SK-N-SH treated with all-trans-retinoic acid at 6 μM for 48 hours (cell line): Measurements from ENCODE around the gene TMTC2.

Source experiments
- ARNTL ChIP-seq: fragments of 450-650 bp; formaldehyde crosslinking; IDR thresholded peaks from 2 replicates; pipeline ENCODE4 v1.5.0; 2020; ENCODE audit warnings: low read depth, mild to moderate bottlenecking, moderate library complexity, borderline replicate concordance
- TOX ChIP-seq: fragments of 250-450 bp; sonication (Bioruptor Pico); IDR thresholded peaks from 2 replicates; pipeline ENCODE4 v1.8.0; 2021; ENCODE audit warnings: mild to moderate bottlenecking, moderate library complexity, borderline replicate concordance
- TF ChIP-seq, protein P1 (sequence below): fragments of 250-450 bp; sonication (Bioruptor Pico); IDR thresholded peaks from 2 replicates; pipeline ENCODE4 v1.5.0; 2020; ENCODE audit warnings: mild to moderate bottlenecking, moderate library complexity
- TF ChIP-seq, protein P2 (sequence below): fragments of 250-450 bp; sonication (Bioruptor Pico); IDR thresholded peaks from 2 replicates; pipeline ENCODE4 v1.8.0; 2020; ENCODE audit warnings: mild to moderate bottlenecking, moderate library complexity, borderline replicate concordance

DNA sequence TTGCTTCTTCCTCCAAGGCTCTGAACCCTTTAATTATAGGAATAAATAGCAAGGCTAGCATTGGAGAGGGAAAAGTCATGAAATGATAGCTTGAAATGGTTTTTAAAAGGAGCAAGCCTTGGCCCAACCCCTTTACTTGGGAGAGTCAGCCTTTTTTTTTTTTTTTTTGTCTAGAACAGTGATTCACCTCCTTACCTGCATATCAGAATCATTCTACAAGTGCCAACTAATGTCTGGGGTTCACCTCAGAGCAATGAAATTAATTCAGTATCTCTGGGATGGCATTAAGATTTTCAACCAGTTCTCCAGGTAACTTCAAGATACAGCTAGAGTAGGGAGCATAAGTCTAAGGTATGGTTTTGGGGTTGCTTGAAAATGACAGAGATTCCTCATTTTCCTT lies 41.3 kb upstream of the TMTC2 start:
- TF ChIP-seq ARNTL (CRISPR knock-in tag) (no peak), TOX (CRISPR knock-in tag) (no peak)
- TF ChIP-seq, protein P1, sequence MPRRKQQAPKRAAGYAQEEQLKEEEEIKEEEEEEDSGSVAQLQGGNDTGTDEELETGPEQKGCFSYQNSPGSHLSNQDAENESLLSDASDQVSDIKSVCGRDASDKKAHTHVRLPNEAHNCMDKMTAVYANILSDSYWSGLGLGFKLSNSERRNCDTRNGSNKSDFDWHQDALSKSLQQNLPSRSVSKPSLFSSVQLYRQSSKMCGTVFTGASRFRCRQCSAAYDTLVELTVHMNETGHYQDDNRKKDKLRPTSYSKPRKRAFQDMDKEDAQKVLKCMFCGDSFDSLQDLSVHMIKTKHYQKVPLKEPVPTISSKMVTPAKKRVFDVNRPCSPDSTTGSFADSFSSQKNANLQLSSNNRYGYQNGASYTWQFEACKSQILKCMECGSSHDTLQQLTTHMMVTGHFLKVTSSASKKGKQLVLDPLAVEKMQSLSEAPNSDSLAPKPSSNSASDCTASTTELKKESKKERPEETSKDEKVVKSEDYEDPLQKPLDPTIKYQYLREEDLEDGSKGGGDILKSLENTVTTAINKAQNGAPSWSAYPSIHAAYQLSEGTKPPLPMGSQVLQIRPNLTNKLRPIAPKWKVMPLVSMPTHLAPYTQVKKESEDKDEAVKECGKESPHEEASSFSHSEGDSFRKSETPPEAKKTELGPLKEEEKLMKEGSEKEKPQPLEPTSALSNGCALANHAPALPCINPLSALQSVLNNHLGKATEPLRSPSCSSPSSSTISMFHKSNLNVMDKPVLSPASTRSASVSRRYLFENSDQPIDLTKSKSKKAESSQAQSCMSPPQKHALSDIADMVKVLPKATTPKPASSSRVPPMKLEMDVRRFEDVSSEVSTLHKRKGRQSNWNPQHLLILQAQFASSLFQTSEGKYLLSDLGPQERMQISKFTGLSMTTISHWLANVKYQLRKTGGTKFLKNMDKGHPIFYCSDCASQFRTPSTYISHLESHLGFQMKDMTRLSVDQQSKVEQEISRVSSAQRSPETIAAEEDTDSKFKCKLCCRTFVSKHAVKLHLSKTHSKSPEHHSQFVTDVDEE, result no peak
- TF ChIP-seq, protein P2, sequence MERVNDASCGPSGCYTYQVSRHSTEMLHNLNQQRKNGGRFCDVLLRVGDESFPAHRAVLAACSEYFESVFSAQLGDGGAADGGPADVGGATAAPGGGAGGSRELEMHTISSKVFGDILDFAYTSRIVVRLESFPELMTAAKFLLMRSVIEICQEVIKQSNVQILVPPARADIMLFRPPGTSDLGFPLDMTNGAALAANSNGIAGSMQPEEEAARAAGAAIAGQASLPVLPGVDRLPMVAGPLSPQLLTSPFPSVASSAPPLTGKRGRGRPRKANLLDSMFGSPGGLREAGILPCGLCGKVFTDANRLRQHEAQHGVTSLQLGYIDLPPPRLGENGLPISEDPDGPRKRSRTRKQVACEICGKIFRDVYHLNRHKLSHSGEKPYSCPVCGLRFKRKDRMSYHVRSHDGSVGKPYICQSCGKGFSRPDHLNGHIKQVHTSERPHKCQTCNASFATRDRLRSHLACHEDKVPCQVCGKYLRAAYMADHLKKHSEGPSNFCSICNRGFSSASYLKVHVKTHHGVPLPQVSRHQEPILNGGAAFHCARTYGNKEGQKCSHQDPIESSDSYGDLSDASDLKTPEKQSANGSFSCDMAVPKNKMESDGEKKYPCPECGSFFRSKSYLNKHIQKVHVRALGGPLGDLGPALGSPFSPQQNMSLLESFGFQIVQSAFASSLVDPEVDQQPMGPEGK, result no peak
